HG02763 (cell line): Measurements from ENCODE around the gene COPB2.

Experiments
- ATAC-seq: cut with Tn5 transposase; IDR thresholded peaks from one replicate; pipeline ENCODE4 v1.9.1; 2021; ENCODE audit warnings: mild to moderate bottlenecking, moderate library complexity; ENCODE audit not compliant: unreplicated experiment

COPB2 gene

DNA sequence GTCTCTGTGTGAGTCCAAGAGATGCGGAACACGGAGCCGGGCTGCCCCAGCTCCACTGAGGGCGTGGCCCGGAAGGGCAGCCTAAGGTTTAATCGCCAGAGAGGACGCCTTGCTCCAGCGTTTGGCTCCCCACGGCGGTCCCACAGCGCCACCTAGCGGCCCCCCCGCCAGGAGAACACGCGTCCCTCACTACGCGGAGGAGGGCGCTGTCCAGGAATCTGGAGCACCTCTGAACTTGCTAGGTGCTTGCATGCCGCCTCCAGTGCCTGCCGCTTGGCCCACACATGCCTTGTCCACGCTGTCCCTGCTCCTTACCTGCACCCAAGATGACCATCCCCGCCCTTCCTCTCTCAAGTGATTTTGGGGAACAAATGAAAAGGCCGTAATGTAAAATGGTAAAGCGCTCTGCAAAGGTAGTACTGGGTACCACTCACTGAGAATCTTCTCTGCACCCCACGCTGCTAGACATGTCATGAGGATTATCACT lies 60.0 kb downstream of the COPB2 start:
- ATAC-seq, result peak; percentile 92

DNA sequence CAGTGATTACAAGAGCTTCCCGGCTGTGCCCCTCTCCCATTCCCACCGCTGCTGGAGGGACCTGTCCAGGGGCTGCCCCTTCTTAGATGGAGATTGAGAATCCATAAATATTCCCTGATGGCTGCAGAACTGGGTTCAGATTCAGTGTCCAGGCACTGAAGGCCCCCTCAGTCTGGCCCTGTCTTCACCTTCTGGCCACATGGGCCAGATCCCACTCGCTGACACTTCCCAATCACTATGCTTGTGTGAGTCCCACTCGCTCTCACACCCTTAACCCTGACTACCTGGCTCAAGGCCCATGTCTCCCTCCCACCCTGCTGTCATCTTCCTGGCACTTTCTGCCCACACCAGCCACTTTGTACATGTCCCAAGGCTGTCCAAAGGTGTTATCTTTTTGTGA lies 61.1 kb downstream of the COPB2 start:
- no peak for ATAC-seq

DNA sequence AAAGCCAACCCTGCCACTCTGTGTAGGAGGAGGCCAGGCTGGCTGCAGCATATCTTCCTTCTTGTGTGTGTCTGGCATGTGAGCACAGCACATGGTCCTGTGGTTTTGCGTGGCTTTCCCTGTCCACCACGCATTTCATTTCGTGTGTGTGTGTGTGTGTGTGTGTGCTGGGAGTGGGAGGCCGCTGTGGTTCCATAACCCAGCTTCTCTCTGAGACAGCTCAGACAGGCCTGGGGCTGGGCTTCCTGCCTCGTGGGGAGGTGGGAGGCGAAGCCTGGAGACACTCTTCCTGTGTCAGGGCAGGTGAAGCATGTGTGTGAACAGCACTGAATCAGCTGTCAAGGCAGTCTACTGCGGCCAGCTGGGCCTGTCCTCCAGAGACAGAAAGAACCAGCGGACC lies 61.6 kb downstream of the COPB2 start:
- no peak for ATAC-seq

DNA sequence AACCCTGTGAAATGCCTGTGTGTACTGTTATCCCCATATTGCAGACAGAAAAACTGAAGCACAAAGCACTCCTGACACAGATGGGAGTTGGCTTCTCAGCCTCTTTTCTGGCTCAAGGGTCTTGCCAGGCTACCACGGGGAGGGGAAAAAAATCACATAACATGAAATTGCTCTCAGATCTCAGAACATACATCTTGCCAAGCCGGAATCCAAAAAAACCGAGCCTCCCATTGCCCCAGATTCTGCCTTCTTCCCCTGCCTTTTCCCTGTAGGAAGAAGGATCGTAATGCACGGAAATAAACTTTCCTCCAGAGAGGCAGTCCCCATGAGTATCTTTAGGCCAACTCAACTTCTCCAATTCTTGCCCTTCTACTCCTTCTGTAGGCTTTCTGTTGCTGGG lies 62.2 kb downstream of the COPB2 start:
- no peak for ATAC-seq

DNA sequence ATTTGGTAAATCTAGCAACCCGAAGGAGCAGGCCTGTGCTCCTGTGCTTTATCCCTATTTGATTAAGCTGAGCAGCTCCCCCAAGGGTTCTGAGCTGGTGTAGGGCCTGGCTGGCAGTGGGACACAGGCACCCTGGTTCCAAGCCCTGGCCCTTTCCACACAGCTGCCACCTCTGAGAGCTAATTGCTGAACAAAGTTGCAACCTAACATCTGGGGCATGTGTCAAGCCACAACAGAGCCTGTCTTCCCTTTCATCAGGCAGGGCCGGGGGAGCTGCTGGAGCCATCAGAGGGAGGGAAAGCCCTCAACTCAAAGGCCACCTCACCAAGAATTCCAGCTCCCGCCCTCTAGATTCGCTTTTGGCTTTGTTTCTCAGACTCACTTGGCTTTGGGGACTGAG lies 62.7 kb downstream of the COPB2 start:
- no peak for ATAC-seq

DNA sequence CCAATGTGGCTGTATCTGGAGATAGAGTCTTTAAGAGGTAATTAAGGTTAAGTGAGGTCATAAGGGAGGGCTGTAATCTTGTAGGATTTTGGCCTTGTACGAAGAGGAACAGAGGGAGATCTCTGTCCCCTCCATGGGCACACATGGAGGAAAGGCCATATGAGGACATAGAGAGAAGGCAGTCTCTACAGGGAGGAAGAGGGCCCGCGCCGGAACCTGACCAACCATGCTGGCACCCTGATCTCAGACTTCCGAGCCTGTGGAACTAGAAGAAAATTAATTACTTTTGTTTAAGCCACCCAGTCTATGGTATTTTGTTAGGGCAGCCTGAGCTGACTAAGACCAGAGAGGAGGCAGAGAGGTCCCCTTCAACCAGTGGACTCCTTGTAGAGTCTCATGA lies 63.3 kb downstream of the COPB2 start:
- no peak for ATAC-seq

DNA sequence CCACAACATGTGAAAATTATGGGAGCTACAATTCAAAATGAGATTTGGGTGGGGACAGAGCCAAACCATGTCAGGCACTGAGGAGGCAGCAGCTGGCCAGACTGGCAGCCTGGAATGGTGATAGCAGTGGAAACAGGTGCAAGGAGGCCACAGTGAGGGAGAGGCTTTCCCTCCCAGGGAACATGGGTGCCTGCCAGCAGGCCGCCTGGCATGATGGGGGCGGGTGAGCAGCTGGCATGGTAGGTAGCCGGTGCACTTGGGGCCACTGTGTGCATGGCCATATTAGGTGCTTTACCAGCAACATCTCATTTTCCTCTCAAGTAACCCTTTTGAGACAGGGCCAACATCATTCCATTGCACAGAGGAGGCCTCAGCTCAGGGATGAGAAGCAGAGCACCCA lies 63.9 kb downstream of the COPB2 start:
- no peak for ATAC-seq

DNA sequence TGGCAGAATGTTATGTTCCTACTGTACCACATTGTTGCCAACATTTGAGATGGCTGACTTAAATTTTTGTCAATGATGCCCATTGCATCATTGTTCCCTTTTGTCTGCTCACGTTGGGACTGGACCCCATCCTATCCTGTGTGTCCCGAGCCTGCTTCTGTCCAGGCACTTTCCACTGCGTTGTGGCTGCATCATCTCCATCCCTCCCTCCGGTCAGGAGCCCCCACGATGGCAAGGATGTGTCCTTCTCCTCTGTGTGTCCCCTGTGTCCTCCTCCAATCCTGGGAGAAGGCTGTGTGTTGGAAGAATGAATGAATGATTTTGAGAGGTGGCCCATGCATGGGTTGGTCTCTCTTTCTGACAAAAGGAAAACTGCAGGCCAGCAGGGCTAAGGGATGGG lies 65.0 kb downstream of the COPB2 start:
- ATAC-seq, result no peak

DNA sequence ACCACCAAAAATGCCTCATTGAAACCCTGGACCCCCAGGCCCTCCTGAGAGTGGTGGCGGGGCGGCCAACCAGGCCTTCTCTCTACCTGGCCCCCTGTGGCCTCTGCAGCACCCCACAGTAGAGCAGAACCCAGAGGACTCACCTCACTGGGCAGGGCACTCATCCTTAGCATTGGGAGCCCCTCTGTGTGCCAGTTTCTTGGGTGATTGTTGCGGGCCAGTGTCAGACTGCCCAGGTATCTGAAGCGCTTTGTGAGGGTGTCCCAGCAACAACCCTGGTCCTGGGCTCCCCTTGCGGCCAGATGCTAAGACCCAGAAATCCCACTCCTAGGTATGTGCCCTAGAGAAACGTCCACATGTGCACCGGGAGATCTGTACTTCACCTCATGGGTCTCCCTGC lies 66.3 kb downstream of the COPB2 start:
- no peak for ATAC-seq

DNA sequence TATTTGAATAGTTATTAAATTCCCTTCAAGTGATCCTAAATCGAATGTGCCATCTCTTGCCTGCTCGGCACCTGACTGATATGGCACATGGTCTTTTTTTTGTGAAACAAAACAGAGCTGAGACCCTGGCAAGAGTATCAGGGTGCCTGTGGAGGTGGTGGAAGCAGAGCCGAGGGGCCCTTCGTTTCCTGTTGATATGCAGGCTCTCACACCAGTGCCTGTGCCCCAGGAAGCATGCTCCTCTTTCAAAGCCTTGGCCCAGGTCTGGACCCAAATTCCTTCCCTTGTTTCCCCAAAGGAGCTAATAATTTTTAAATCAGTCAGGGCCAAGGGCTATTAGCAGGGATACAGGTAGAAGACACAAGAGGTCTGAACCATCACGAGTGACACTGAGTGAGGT lies 67.1 kb downstream of the COPB2 start:
- no peak for ATAC-seq

DNA sequence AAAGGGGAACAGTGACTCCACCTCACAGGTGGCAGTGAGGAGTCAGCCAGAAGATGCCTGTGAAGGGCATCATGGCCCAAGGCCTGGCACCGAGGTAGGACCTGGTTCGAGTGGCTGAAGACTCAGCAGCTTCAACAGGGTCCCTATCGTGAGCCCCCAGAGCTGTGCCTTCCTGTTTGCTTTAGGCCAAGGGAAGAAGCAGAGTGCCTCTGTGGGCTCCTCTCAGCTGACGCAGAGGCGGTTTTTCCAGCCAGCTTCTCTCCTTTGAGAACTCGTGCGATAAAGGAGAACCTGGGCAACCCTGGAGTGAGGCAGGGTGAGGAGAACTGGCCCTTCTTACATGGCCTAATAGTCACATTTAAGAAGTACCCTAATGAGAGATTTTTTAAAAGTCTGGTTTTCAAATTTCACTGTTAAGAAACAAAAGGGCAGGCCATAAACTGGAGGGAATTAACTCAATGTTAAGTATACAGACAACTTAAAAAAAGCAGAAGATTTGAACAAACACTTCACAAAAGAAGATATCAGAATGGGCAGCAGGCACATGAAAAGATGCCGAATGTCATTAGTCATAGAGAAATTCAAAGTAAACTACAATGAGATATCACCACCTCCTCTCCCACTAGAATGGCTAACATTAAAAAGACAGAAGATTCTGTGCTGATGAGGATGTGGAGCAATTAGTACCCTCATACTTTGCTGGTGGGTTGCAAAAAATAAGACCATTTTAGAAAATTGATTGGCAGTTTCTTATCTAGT lies 68.7 kb downstream of the COPB2 start:
- ATAC-seq, result no peak

DNA sequence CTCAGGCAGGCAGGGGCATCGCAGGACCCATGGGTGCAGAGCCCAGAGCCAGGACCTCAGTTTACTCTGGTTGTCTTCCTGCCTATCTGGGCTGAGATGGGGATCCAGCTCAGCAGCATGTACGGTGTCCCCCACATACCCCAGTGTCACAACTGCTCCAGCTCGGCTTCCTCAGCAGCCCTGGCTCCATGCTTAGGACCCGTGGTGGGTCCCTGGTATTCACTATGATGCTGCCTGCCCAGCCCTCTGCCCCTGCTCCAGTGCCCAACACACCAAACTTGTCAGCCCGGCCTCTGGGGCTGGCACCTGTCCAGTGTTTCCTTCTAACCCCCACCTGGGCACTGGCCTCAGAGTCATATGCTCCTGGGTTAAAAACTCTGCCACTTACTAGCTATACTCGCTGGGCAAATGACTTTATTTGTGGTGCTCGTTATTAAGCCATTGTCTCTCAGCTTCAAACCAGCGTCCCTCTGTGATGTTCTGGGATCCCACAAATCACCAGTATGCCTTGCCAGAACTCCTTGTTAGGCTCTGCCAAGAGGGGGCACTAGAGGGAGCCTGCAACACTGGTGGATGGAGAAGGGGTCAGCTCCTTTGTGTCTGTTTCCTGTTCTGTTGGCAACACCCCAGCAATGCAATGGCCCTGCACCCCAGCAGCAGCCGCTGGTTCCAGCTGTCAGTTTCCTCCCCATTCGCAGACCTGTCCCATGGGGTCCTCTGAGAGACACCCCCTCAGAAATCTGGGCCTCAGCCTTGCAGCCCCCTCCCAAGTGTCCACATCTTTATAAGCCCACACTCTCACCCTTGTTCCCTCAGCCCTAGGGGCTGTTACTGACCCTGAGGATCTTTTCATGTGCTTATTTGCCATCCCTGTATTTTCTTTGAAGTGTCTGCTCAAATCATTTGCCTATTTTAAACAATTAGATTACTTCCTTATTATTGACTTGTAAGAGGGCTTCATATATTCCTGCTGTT lies 69.7 kb downstream of the COPB2 start:
- ATAC-seq, result no peak

DNA sequence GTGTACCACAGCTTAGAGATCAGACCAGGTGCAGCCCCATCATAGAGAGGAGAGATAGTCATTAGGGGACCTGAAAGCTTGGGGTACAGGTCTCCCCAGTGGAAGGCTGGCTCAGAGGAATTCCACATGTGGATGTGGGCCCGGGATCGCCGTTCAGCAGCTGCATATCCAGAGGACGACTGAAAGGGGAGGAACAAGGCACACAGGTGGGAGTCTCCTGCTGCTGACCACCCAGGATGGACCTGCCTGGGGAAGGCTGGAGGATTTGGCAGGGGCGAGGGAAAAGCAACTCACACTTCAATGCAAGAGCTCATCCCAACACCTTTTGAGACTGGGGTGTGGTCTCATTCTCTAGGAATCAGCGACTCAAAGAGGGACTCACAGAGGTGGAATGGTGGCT lies 70.6 kb downstream of the COPB2 start:
- ATAC-seq, result no peak

DNA sequence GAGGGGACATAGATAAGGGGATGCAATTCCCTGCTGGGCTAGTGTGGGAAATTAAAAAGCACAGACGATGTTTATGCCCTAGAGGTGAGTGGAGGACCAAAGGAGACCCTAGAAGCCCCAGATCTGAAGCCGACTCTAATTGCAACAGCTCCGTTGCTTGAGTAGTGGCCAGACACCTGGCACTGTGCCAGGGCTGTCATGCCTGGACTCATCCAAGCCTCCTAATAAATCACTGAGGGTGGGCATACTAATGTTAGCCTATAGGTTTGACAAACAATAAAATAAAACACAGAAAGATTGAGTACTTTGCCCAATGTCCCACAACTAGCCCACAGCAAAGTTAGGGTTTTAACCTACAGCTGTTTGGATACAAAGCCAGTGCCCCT lies 71.0 kb downstream of the COPB2 start:
- ATAC-seq, result no peak

DNA sequence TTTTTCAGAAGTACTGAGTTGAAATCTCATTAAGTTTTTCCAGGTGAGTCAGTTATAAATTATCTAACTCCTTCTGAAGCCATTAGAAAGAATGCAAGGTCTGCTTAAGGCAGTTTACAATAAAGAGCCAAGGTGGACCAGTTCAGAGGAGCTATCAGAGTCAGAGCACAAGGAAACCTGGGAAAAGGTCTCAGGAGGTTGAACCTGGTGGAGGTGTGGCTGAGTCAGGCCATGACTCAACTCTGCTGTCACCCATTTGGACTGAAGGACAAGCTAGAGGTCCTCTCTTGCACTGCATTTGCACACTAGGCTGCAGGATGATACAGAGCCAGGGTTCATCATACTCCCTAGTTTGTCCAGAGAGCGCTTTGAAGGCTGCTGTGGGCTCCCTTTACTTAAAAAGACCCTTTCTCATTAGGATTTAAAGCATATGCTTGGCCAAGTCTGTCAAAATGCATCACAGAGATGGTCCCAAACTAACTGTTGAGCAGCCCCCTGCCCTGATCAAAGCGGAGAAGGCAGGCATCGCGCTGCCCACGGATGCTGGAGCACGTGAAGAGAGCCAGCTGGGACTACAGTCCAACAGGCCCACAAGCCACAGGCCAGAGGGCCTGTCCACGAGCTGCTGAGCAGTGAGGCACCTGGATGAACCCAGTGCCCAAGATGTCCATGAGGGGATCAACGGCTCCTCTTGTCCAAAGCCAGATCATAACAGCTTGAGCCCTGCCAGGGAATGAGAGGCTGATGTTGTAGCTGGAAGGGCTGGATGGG lies 71.6 kb downstream of the COPB2 start:
- no peak for ATAC-seq

DNA sequence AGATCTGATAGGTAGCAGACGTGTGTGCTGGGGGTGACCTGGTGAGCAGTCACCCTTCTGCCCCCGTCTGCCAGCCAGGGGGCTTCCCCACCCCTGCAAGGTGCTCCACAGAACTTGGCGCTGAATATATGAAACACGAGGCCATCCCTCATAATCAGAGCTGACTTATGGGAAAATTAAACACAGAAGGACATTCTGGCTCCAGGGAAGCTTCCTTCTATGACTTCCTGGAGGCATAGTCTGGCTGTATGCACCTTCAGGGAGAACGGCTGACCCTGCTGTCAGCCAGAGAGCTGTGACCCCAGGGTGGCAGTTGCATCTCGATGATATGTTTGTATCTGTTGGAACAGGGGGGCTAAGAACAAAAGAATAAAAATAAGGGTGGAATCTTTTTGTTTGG lies 72.2 kb downstream of the COPB2 start:
- no peak for ATAC-seq

DNA sequence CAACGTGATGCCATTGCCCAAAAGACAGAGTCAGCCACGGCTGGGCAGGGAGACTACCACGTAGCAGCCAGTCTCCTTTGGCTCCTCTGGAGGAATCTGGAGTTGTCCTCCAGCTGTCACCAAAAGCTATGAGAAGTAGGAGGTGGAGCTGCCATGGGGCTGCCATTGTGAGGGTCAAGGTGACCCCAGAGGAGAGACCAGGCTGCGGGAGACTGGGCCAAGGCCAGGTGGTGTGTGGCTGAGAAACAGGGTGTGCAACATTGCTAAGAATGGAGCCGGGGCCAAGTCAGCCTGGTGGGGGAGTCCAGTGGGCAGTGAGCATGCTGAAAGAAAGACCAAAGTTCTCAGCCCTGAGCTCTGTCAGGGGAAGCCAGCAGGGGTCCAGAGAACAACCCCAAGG lies 75.5 kb downstream of the COPB2 start:
- no peak for ATAC-seq

DNA sequence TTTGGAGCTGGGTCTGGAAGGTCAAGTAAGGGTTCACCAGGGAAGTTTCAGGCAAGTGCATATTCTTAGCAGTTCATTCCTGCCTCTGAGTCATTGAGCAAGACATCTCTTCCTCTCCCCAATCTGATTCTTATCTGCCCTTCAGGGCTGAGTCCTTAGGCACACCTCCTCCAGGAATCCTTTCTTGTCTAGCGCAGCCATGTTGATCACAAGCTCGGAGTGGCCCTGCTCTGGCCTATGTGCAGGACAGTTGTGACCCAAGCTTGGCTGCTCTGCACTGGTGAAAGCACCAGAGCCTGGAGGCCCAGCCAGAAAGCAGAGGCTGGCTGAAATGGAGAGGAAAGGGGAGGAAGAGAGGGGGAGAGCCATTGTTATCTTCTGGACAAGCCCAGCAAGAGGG lies 76.5 kb downstream of the COPB2 start:
- ATAC-seq, result no peak

DNA sequence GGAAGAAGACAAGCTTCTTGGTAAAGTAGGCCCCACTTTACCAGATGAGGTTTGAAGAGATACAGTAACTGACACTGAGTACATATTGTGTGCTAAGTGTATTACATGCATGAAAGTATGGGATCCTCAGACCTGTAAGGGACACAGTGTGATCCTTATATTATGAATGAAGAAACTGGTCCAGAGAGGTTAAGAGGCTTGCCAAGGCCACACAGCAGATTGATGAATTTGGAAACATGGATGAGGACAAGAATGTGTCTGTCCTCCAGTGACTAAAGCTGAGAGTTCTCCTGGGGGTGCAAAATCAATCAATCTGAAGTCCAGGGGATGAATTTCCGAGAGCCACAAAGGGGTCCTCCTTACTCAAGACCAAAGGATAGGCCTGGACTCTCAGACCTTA lies 77.0 kb downstream of the COPB2 start:
- no peak for ATAC-seq

DNA sequence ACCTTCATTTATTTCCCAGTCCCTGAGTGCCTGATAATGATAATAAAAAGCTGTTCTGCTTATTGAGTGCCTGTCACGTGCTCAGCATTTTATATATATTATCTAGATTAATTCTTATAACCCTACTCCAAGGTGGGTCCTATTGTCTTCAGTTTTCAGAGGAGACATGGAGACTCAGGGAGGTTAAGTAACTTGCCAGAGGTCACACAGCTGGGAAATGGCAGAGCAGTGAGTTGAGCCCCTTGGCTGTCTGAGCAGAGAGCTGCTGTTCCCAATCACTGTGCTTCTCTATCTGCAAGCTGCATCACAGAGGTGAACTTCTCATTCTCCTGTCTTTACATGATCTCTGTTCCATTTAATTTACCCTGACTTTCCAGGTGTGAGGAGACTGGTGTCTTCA lies 77.9 kb downstream of the COPB2 start:
- no peak for ATAC-seq

DNA sequence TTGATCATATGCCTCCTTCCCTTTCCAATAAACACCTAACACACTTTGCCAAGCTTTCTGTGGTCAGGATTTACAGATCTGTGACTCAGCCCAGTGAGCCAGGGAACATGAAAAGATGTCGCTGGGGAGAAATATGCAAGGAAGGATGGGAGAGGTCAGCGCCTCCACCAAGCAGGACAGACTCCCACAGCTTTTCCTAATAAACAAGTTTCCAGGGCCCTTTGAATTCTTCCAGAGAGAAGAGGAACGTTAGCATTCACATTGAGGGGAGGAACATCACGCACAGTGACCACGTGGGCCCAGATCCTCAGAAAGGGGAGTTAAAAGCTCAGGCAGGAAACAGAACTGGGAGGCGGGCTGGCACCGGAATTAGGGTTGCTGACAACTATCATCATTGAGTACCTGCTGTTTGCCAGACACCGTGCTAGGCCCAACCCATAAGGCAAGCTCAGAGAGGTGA lies 78.9 kb downstream of the COPB2 start:
- no peak for ATAC-seq
